Measurements from ENCODE around the gene AFF4. TPM values are rescaled to one million over a fixed set of nuclear protein-coding genes. Genes with fewer than 3 reads are reported as not detected.
"Not testable (repeated sequence)": the region's sequence is repeated elsewhere in the genome, so short reads cannot be mapped to it uniquely, and the experiment has no call there.

AFF4 gene
- polyA plus RNA-seq, 1 of the 3 experiments (the other 2 are of a cell fraction), result 8.1 TPM

DNA sequence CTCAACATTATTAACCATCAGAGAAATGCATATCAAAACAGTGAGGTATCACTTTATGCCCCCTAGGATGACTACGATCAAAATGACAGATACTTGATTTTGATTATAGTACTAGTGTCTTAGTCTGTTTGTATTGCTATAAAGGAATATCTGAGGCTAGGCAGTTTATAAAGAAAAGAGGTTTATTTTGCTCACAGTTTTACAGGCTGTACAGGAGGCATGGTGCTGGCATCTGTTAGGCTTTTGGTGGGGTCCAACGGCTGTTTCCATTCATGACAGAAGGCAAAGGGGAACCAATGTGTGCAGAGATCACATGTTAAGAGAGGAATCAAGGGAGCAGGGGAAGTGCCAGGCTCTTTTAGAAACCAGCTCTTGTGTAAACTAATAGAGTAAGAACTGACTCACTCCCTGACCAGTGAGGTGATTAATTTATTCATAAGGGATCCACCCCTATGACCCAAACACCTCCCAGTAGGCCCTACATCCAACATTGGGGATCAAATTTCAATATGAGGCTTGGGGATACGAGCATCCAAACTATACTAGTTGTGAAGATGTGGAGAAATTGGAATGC is 16.0 kb upstream of the AFF4 start:
- POLR2A ChIA-PET, result no interaction called here
- WGBS (ENCODE audit: low lambda C conversion rate), result 52% methylated on average over 3 of the region's 3 CpGs
- H2AFZ ChIP-seq (ENCODE audit: low read depth), result no peak overlapping the region

DNA sequence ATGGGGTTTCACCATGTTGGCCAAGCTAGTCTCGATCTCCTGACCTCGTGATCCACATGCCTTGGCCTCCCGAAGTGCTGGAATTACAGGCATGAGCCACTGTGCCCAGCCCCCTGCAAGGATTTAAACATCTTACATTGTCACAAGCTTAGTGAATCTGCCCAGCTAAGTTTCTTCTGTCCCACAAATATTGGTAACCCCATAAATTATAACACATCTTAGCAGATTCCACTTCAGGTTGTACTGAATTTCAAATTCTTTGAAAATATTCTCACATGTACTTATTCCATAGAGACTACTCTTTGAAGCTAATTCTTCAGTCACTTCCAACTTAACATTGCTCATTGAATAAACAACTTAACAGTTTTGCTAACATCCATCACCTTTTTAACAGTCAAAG is 13.4 kb upstream of the AFF4 start:
- Histone ChIP-seq H3K4me3 (ENCODE audit: low read depth in 2 of 2, low read length in 1 of 2) (no peak overlapping the region), H3K36me3 (replicated peaks in 1 of 2; ENCODE audit: control insufficient read depth in 1 of 2, insufficient read depth in 2 of 2, low read length in 1 of 2) (no peaks in the 10 kb centered on the region), H3K9ac (no peak overlapping the region), H3K27me3 (ENCODE audit: insufficient read depth) (no peaks in the 10 kb centered on the region), H3K79me2 (ENCODE audit: insufficient read depth) (no peaks in the 10 kb centered on the region), H2AFZ (ENCODE audit: low read depth) (no peak overlapping the region), H4K20me1 (ENCODE audit: insufficient read depth) (no peaks in the 10 kb centered on the region), H3K4me1 (ENCODE audit: control insufficient read depth in 1 of 2, insufficient read depth in 2 of 2, low read depth in 1 of 2, low read length in 1 of 2) (no peaks in the 10 kb centered on the region; a peak in 1 of 4 replicates), H3K4me2 (no peak overlapping the region), H3K27ac (ENCODE audit: low read depth in 2 of 2, low read length in 1 of 2) (no peak overlapping the region), H3K9me2 (no peaks in the 10 kb centered on the region), H3F3A (replicated peaks; ENCODE audit: insufficient read depth) (no peaks in the 10 kb centered on the region), H3K9me3 (no peaks in the 10 kb centered on the region)
- ChIA-PET CTCF (no interaction called here), POLR2A (interaction anchor here (1.3 kb wide), 1 partner anchor 13 kb away, joined by 4 read pairs; the partner anchor contains the start of gene AFF4)
- no peak for TF ChIP-seq CHD2 (IDR thresholded peaks at IDR 0.05; ENCODE audit: low read length, partially characterized antibody)
- TF ChIP-seq, protein P1, sequence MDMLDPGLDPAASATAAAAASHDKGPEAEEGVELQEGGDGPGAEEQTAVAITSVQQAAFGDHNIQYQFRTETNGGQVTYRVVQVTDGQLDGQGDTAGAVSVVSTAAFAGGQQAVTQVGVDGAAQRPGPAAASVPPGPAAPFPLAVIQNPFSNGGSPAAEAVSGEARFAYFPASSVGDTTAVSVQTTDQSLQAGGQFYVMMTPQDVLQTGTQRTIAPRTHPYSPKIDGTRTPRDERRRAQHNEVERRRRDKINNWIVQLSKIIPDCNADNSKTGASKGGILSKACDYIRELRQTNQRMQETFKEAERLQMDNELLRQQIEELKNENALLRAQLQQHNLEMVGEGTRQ (IDR thresholded peaks at IDR 0.05; ENCODE audit: borderline replicate concordance, low read depth, low read length), result no peak
- no peak for TF ChIP-seq ELF1 (IDR thresholded peaks at IDR 0.05)
- no peak for DNase-seq
- 75% methylated on average over 2 of the region's 3 CpGs for WGBS (ENCODE audit: low lambda C conversion rate)

More for the DNA sequence above, 16.0 kb upstream of the AFF4 start:
- Histone ChIP-seq H3K4me1 (ENCODE audit: control insufficient read depth in 1 of 2, insufficient read depth in 2 of 2, low read depth in 1 of 2, low read length in 1 of 2) (no peaks in the 10 kb centered on the region), H3K9me3 (no peaks in the 10 kb centered on the region), H4K20me1 (ENCODE audit: insufficient read depth) (no peaks in the 10 kb centered on the region), H3F3A (replicated peaks; ENCODE audit: insufficient read depth) (no peaks in the 10 kb centered on the region), H3K36me3 (replicated peaks in 1 of 2; ENCODE audit: control insufficient read depth in 1 of 2, insufficient read depth in 2 of 2, low read length in 1 of 2) (no peaks in the 10 kb centered on the region), H3K27ac (ENCODE audit: low read depth in 2 of 2, low read length in 1 of 2) (no peak overlapping the region), H3K4me2 (no peak overlapping the region), H3K9ac (no peak overlapping the region), H3K79me2 (ENCODE audit: insufficient read depth) (no peaks in the 10 kb centered on the region), H3K27me3 (ENCODE audit: insufficient read depth) (no peaks in the 10 kb centered on the region), H3K4me3 (ENCODE audit: low read depth in 2 of 2, low read length in 1 of 2) (no peak overlapping the region), H3K9me2 (no peaks in the 10 kb centered on the region)
- TF ChIP-seq GABPA (IDR thresholded peaks at IDR 0.05; ENCODE audit: low read depth), result no peak
- TF ChIP-seq CHD2 (IDR thresholded peaks at IDR 0.05; ENCODE audit: low read length, partially characterized antibody), result no peak
- DNase-seq, result no peak
- CTCF ChIA-PET, result no interaction called here

DNA sequence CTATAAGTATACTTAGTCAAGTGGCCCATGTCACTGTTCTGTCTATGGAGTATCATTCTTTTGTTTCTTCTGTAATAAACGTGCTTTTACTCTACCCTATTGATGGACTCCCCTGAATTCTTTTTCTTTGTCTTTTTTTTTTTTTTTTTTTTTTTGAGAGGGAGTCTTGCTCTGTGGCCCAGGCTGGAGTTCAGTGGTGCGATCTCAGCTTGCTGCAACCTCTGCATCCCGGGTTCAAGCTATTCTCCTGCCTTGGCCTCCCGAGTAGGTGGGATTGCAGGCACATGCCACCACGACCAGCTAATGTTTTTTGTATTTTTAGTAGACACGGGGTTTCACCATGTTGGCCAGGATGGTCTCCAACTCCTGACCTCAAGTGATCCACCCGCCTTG is 9.0 kb upstream of the AFF4 start:
- CTCF ChIA-PET; POLR2A ChIA-PET; H2AFZ ChIP-seq (ENCODE audit: low read depth); H3K9me2 ChIP-seq; H3K4me1 ChIP-seq (ENCODE audit: control insufficient read depth in 1 of 2, insufficient read depth in 2 of 2, low read depth in 1 of 2, low read length in 1 of 2); H3K27ac ChIP-seq (ENCODE audit: low read depth in 2 of 2, low read length in 1 of 2); H3K27me3 ChIP-seq (ENCODE audit: insufficient read depth); H3K4me2 ChIP-seq; H3K4me3 ChIP-seq (ENCODE audit: low read depth in 2 of 2, low read length in 1 of 2); DNase-seq; H3K9ac ChIP-seq; H3F3A ChIP-seq (replicated peaks; ENCODE audit: insufficient read depth); H3K36me3 ChIP-seq (replicated peaks in 1 of 2; ENCODE audit: control insufficient read depth in 1 of 2, insufficient read depth in 2 of 2, low read length in 1 of 2); H3K9me3 ChIP-seq; H4K20me1 ChIP-seq (ENCODE audit: insufficient read depth); H3K79me2 ChIP-seq (ENCODE audit: insufficient read depth): not testable (repeated sequence)
- WGBS (ENCODE audit: low lambda C conversion rate), result 79% methylated on average over 7 of the region's 7 CpGs
